A549 (cell line): ENCODE results near the gene DNAH7. TPM values are rescaled to one million over a fixed set of nuclear protein-coding genes. Genes with fewer than 3 reads are reported as not detected.
A peak's percentile ranks its signal among the peaks of the same experiment; 100 is the strongest.

Experiments
- ATAC-seq, 2 experiments: fragments of 200-7000 bp in 1 of 2; fragments of >200 bp in 1 of 2; cut with Nextera tagmentation in 1 of 2; cut with Tn5 transposase in 1 of 2; 3 replicates each; pipeline versions ENCODE4 v1.8.0 to v1.9.1; 2018 to 2020; ENCODE audit warnings: mild to moderate bottlenecking in 1 of 2, moderate library complexity in 1 of 2
- CTCF ChIA-PET: fragments of 300-600 bp; sonication (Branson Sonifier 250); formaldehyde crosslinking; extraction: SDS; loops from one replicate; lab custom pipeline; 2021; ENCODE audit warnings: antibody characterized with exemption, inconsistent platforms; lab: Yijun Ruan, JAX
- POLR2A ChIA-PET: fragments of 350-600 bp; formaldehyde crosslinking; extraction: SDS; loops from one replicate; lab custom pipeline; 2021; ENCODE audit warnings: antibody characterized with exemption, inconsistent platforms; lab: Yijun Ruan, JAX
- DNase-seq, 2 experiments: peaks; one replicate each; pipeline versions ENCODE4 v3.0.0 to v3.0.0-alpha.2; 2011 to 2016; ENCODE audit warnings: low read depth in 1 of 2, low spot score in 1 of 2
- FAIRE-seq: peaks from 2 replicates; lab custom pipeline; 2011; peaks lifted over from hg19 to GRCh38; lab: Jason Lieb, UNC
- H3K27ac ChIP-seq, 2 experiments: fragments of >200 bp; sonication (Bioruptor Twin); formaldehyde crosslinking; 3 replicates each; pipeline ENCODE4 v1.5.1; 2016 to 2017
- H3K4me1 ChIP-seq: fragments of >200 bp; sonication (Bioruptor Twin); formaldehyde crosslinking; 3 replicates; pipeline ENCODE4 v1.6.1; 2016
- H3K4me2 ChIP-seq: fragments of >200 bp; sonication (Bioruptor Twin); formaldehyde crosslinking; 3 replicates; pipeline ENCODE4 v1.6.1; 2016
- H3K4me3 ChIP-seq: fragments of >200 bp; sonication (Bioruptor Twin); formaldehyde crosslinking; 3 replicates; pipeline ENCODE4 v1.5.1; 2016
- H3K9me3 ChIP-seq: fragments of >200 bp; sonication (Bioruptor Twin); formaldehyde crosslinking; 3 replicates; pipeline ENCODE4 v1.6.1; 2016
- CBX2 ChIP-seq: fragments of 200-600 bp; sonication (generic); IDR thresholded peaks from 2 replicates; pipeline ENCODE4 v1.6.1; 2016; ENCODE audit warnings: low read depth, mild to moderate bottlenecking, borderline replicate concordance
- CHD2 ChIP-seq: fragments of 150-350 bp; IDR thresholded peaks from 2 replicates; pipeline ENCODE4 v1.6.1; 2014; ENCODE audit warnings: low read length; ENCODE audit not compliant: partially characterized antibody
- ESRRA ChIP-seq: fragments of 150-350 bp; IDR thresholded peaks from 2 replicates; pipeline ENCODE4 v1.6.1; 2014; ENCODE audit warnings: mild to moderate bottlenecking, low read length, borderline replicate concordance
- FOXS1 ChIP-seq: fragments of 250-450 bp; sonication (Bioruptor Pico); IDR thresholded peaks from 2 replicates; pipeline ENCODE4 v1.5.0; 2020; ENCODE audit warnings: mild to moderate bottlenecking, moderate library complexity
- HEYL ChIP-seq: fragments of 250-450 bp; sonication (Bioruptor Pico); IDR thresholded peaks from 2 replicates; pipeline ENCODE4 v1.8.0; 2021; ENCODE audit warnings: mild to moderate bottlenecking, moderate library complexity
- HOXB5 ChIP-seq: fragments of 250-450 bp; sonication (Bioruptor Pico); IDR thresholded peaks from 2 replicates; pipeline ENCODE4 v1.5.0; 2020; ENCODE audit warnings: mild to moderate bottlenecking, moderate library complexity
- JUNB ChIP-seq: fragments of >200 bp; sonication (Bioruptor Twin); formaldehyde crosslinking; IDR thresholded peaks from 2 replicates; pipeline ENCODE4 v1.6.1; 2016
- MYC ChIP-seq: IDR thresholded peaks from 2 replicates; pipeline ENCODE4 v1.6.1; 2012; ENCODE audit warnings: mild to moderate bottlenecking, inconsistent platforms, low read length, improper control_type of control experiment, borderline replicate concordance
- NFE2L2 ChIP-seq: fragments of 150-350 bp; conservative IDR thresholded peaks from 2 replicates; pipeline ENCODE4 v1.6.1; 2014; ENCODE audit warnings: low read length
- PHF8 ChIP-seq: fragments of 200-600 bp; sonication (generic); IDR thresholded peaks from 2 replicates; pipeline ENCODE4 v1.6.1; 2016; ENCODE audit warnings: low read depth, mild to moderate bottlenecking, antibody characterized with exemption, moderate library complexity, borderline replicate concordance
- POLR2AphosphoS2 ChIP-seq: conservative IDR thresholded peaks from 2 replicates; pipeline ENCODE4 v1.6.1; 2012; ENCODE audit warnings: low read length, improper control_type of control experiment, inconsistent platforms
- RARB ChIP-seq: fragments of 250-450 bp; sonication (Bioruptor Pico); IDR thresholded peaks from 2 replicates; pipeline ENCODE4 v1.8.0; 2021; ENCODE audit warnings: mild to moderate bottlenecking, moderate library complexity
- SMC3 ChIP-seq: fragments of >200 bp; sonication (Bioruptor Twin); formaldehyde crosslinking; IDR thresholded peaks from 3 replicates; pipeline ENCODE4 v1.6.1; 2018; ENCODE audit warnings: inconsistent platforms
- SREBF2 ChIP-seq: fragments of 450-650 bp; IDR thresholded peaks from 2 replicates; pipeline ENCODE4 v1.6.1; 2014; ENCODE audit warnings: mild to moderate bottlenecking, moderate library complexity
- ZFP36 ChIP-seq: fragments of 450-650 bp; IDR thresholded peaks from 2 replicates; pipeline ENCODE4 v1.6.1; 2014; ENCODE audit warnings: borderline replicate concordance; ENCODE audit not compliant: partially characterized antibody
- ZNF302 ChIP-seq: fragments of 250-450 bp; sonication (Bioruptor Pico); IDR thresholded peaks from 2 replicates; pipeline ENCODE4 v1.9.0; 2021; ENCODE audit warnings: inconsistent platforms, mild to moderate bottlenecking, moderate library complexity
- WGBS: methylation state at CpG from one replicate; pipeline ENCODE4 v1.1.6; 2017; ENCODE audit errors: missing lambda C conversion rate; 5-methylcytosine and 5-hydroxymethylcytosine counted together
- polyA plus RNA-seq, 4 experiments: library from polyadenylated mRNA; depleted of rRNA in 3 of 4; stranded (reverse); fragments of >200 nt; fragmentation: RNase III in 1 of 4; extraction: RNeasy Plus Mini Kit Qiagen cat#74134 plus additional on column Dnase treatment in 1 of 4; gene quantifications; 2 replicates in 3 of 4; 3 replicates in 1 of 4; pipeline ENCODE4 v1.2.3, GENCODE V29; 2011 to 2017
- TF ChIP-seq, protein P1 (sequence below): fragments of >200 bp; sonication (Bioruptor Twin); formaldehyde crosslinking; IDR thresholded peaks from 3 replicates; pipeline ENCODE4 v1.5.1; 2016
- TF ChIP-seq, protein P2 (sequence below): fragments of 150-350 bp; IDR thresholded peaks from 2 replicates; pipeline ENCODE4 v1.6.1; 2014; ENCODE audit warnings: low read depth, mild to moderate bottlenecking, low read length
- TF ChIP-seq, protein P3 (sequence below): fragments of >200 bp; sonication (Bioruptor Twin); formaldehyde crosslinking; IDR thresholded peaks from 3 replicates; pipeline ENCODE4 v1.6.1; 2016

Gene DNAH7
- polyA plus RNA-seq, 2 of the 4 experiments (the other 2 are of a cell fraction): 0.43 to 1.5 TPM

DNA sequence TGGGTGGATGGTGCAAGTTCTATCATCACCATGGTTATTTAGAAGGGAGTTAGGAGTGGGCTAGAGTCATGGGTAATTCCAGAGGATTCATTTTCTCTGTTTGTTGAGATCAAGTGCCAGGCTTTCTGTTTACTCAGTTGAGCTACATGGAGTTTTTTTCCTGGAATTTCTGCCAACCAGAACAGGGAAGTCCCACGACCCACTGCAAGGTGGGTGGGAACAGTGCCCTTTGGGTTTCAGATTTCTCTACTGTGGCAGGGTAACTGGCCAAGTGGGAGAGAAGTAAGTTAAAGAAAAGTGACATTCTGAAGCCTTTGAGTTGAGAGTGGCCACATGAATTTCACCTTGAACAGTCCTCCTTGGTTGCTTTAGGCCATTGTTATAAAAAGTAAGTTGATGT is 272.8 kb downstream of the DNAH7 start:
- WGBS: 11% methylated on average over 1 of the region's 1 CpG

DNA sequence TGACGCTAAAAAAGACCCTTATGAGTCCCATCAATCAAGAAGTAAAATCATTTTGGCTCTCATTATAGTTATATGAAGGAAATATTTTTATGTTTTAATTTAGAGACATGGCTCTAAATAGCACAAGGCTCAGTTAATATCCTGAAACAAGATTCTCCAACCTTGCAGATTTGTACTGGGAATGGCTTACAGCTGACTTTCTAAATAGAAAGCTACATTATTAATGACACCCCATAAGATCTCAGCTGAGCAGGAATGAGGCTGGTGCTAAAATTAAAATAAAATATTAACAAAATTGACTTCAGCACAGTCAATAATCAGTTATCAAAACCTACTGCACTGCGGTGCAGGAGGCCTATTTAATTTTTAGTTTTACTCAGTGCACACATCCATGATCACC is 274.8 kb downstream of the DNAH7 start:
- DNase-seq (no peak), ATAC-seq (no peak), FAIRE-seq (no peak)
- Histone ChIP-seq H3K9me3 (0 out of 3 replicates have a peak, but pooled peaks cover 5% of the 10 kb centered on the region), H3K4me2 (no peak overlapping the region), H3K27ac (no peak overlapping the region), H3K4me3 (no peak overlapping the region), H3K4me1 (no peaks in the 10 kb centered on the region)
- 84% methylated on average over 2 of the region's 2 CpGs for WGBS
- POLR2A ChIA-PET: no interaction called here
- TF ChIP-seq CHD2 (no peak), CBX2 (no peak), RARB (no peak)
- TF ChIP-seq, protein P1, sequence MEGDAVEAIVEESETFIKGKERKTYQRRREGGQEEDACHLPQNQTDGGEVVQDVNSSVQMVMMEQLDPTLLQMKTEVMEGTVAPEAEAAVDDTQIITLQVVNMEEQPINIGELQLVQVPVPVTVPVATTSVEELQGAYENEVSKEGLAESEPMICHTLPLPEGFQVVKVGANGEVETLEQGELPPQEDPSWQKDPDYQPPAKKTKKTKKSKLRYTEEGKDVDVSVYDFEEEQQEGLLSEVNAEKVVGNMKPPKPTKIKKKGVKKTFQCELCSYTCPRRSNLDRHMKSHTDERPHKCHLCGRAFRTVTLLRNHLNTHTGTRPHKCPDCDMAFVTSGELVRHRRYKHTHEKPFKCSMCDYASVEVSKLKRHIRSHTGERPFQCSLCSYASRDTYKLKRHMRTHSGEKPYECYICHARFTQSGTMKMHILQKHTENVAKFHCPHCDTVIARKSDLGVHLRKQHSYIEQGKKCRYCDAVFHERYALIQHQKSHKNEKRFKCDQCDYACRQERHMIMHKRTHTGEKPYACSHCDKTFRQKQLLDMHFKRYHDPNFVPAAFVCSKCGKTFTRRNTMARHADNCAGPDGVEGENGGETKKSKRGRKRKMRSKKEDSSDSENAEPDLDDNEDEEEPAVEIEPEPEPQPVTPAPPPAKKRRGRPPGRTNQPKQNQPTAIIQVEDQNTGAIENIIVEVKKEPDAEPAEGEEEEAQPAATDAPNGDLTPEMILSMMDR: no peak
- CTCF ChIA-PET: interaction anchor here (0.6 kb wide), 1 partner anchor 9 kb away, joined by 3 read pairs; no protein-coding TSS in a partner anchor

More for the DNA sequence above, 272.8 kb downstream of the DNAH7 start:
- H3K4me3 ChIP-seq: no peak overlapping the region
- CTCF ChIA-PET: no interaction called here
- DNase-seq (peak in 1 of 2 experiments; percentile 10), FAIRE-seq (no peak), ATAC-seq (no peak; a peak in 1 of 6 replicates)
- H3K27ac ChIP-seq: no peak overlapping the region
- H3K9me3 ChIP-seq: no peaks in the 10 kb centered on the region
- no peak overlapping the region for H3K4me2 ChIP-seq
- POLR2A ChIA-PET: no interaction called here
- TF ChIP-seq JUNB (no peak), CBX2 (no peak), MYC (no peak), SMC3 (no peak), SREBF2 (no peak), NFE2L2 (no peak), PHF8 (no peak), POLR2AphosphoS2 (no peak), ZFP36 (no peak), FOXS1 (CRISPR knock-in tag) (no peak), HEYL (CRISPR knock-in tag) (no peak), HOXB5 (CRISPR knock-in tag) (no peak), ESRRA (no peak), ZNF302 (CRISPR knock-in tag) (no peak)
- TF ChIP-seq, protein P2, sequence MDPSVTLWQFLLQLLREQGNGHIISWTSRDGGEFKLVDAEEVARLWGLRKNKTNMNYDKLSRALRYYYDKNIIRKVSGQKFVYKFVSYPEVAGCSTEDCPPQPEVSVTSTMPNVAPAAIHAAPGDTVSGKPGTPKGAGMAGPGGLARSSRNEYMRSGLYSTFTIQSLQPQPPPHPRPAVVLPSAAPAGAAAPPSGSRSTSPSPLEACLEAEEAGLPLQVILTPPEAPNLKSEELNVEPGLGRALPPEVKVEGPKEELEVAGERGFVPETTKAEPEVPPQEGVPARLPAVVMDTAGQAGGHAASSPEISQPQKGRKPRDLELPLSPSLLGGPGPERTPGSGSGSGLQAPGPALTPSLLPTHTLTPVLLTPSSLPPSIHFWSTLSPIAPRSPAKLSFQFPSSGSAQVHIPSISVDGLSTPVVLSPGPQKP: no peak
- TF ChIP-seq, protein P1: no peak
- TF ChIP-seq, protein P3, sequence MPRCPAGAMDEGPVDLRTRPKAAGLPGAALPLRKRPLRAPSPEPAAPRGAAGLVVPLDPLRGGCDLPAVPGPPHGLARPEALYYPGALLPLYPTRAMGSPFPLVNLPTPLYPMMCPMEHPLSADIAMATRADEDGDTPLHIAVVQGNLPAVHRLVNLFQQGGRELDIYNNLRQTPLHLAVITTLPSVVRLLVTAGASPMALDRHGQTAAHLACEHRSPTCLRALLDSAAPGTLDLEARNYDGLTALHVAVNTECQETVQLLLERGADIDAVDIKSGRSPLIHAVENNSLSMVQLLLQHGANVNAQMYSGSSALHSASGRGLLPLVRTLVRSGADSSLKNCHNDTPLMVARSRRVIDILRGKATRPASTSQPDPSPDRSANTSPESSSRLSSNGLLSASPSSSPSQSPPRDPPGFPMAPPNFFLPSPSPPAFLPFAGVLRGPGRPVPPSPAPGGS: no peak
- H3K4me1 ChIP-seq: no peaks in the 10 kb centered on the region
